H1 (cell line): ENCODE data around the gene CTSH. TPM values are rescaled to one million over a fixed set of nuclear protein-coding genes. Genes with fewer than 3 reads are reported as not detected.

Source experiments
- CTCF ChIA-PET: fragments of 300-600 bp; sonication (Branson Sonifier 250); formaldehyde crosslinking; loops from one replicate; lab custom pipeline; 2021; ENCODE audit not compliant: partially characterized antibody; lab: Charles Lee
- POLR2A ChIA-PET: fragments of 300-600 bp; sonication (Branson Sonifier 250); formaldehyde crosslinking; loops from one replicate; lab custom pipeline; 2021; ENCODE audit warnings: inconsistent platforms; ENCODE audit not compliant: partially characterized antibody; lab: Charles Lee
- DNase-seq, 2 experiments: peaks; one replicate each; pipeline versions ENCODE4 v3.0.0 to v3.0.0-alpha.2; 2010 to 2022; ENCODE audit warnings: low spot score in 2 of 2, low read depth in 1 of 2, mixed read lengths in 1 of 2
- FAIRE-seq: peaks from 2 replicates; lab custom pipeline; 2011; peaks lifted over from hg19 to GRCh38; lab: Jason Lieb, UNC
- H2AFZ ChIP-seq: 2 replicates; pipeline ENCODE4 v1.8.1; 2012; ENCODE audit warnings: low read length, inconsistent platforms
- H2AK5ac ChIP-seq: 2 replicates; pipeline ENCODE4 v1.6.1; 2013; ENCODE audit warnings: low read depth, low read length
- H2BK120ac ChIP-seq: replicated peaks from 2 replicates; pipeline ENCODE3; 2013; ENCODE audit warnings: low read depth, low read length, inconsistent platforms
- H2BK12ac ChIP-seq: 2 replicates; pipeline ENCODE4 v1.6.1; 2013; ENCODE audit warnings: low read depth, low read length
- H2BK15ac ChIP-seq: 2 replicates; pipeline ENCODE4 v1.6.1; 2013; ENCODE audit warnings: low read length
- H2BK20ac ChIP-seq: 2 replicates; pipeline ENCODE4 v1.6.1; 2013; ENCODE audit warnings: low read length
- H2BK5ac ChIP-seq: 2 replicates; pipeline ENCODE4 v1.6.1; 2013; ENCODE audit warnings: low read depth, low read length
- H3K14ac ChIP-seq: 2 replicates; pipeline ENCODE4 v1.6.1; 2013; ENCODE audit warnings: inconsistent platforms; ENCODE audit not compliant: insufficient read length
- H3K18ac ChIP-seq: 2 replicates; pipeline ENCODE4 v1.6.1; 2013; ENCODE audit warnings: low read length; ENCODE audit errors: extremely low read depth
- H3K23ac ChIP-seq: 2 replicates; pipeline ENCODE4 v1.6.1; 2013; ENCODE audit warnings: inconsistent platforms; ENCODE audit not compliant: insufficient read length
- H3K23me2 ChIP-seq: 2 replicates; pipeline ENCODE4 v1.6.1; 2013; ENCODE audit warnings: low read depth, low read length
- H3K27ac ChIP-seq: 2 replicates; pipeline ENCODE4 v1.6.1; 2011; ENCODE audit warnings: low read depth, low read length, inconsistent platforms
- H3K27me3 ChIP-seq, 4 experiments: replicated peaks in 1 of 4; 1 replicate in 1 of 4; 2 replicates in 3 of 4; pipeline versions ENCODE4 v1.6.1 to v1.8.1; 2011 to 2013; ENCODE audit warnings: low read length in 3 of 4, mild to moderate bottlenecking in 3 of 4, inconsistent platforms in 2 of 4, mixed read lengths in 2 of 4, moderate library complexity in 1 of 4; ENCODE audit not compliant: control insufficient read depth in 3 of 4, insufficient read depth in 3 of 4; ENCODE audit errors: extremely low read depth in 1 of 4
- H3K36me3 ChIP-seq, 4 experiments: 2 replicates each; pipeline versions ENCODE4 v1.6.1 to v1.8.1; 2011 to 2013; ENCODE audit warnings: mild to moderate bottlenecking in 4 of 4, low read length in 3 of 4, moderate library complexity in 2 of 4, control low read depth in 1 of 4, inconsistent platforms in 1 of 4; ENCODE audit not compliant: insufficient read depth in 4 of 4, control insufficient read depth in 2 of 4
- H3K4ac ChIP-seq: replicated peaks from 2 replicates; pipeline ENCODE3; 2013; ENCODE audit warnings: low read length, low read depth, mixed read lengths, inconsistent platforms; ENCODE audit not compliant: insufficient read length
- H3K4me1 ChIP-seq, 4 experiments: replicated peaks in 1 of 4; 1 replicate in 1 of 4; 2 replicates in 3 of 4; pipeline versions ENCODE4 v1.6.1 to v1.8.1; 2011 to 2013; ENCODE audit warnings: low read length in 3 of 4, inconsistent platforms in 2 of 4, mixed read lengths in 1 of 4; ENCODE audit not compliant: insufficient read depth in 4 of 4, control insufficient read depth in 3 of 4
- H3K4me2 ChIP-seq, 2 experiments: 2 replicates each; pipeline versions ENCODE4 v1.6.1 to v1.8.1; 2011 to 2013; ENCODE audit warnings: low read depth in 2 of 2, low read length in 2 of 2, control low read depth in 1 of 2, inconsistent platforms in 1 of 2, mild to moderate bottlenecking in 1 of 2; ENCODE audit not compliant: insufficient read depth in 1 of 2
- H3K4me3 ChIP-seq, 4 experiments: fragments of 200-600, 300-600 bp in 1 of 4; sonication (generic), shearing (Covaris generic), sonication (Bioruptor Twin) in 1 of 4; 2 replicates each; pipeline versions ENCODE4 v1.5.1 to v1.8.1; 2011 to 2016; ENCODE audit warnings: low read length in 4 of 4, low read depth in 3 of 4, control low read depth in 2 of 4, inconsistent platforms in 2 of 4, mild to moderate bottlenecking in 2 of 4, mixed read lengths in 1 of 4, moderate library complexity in 1 of 4; ENCODE audit not compliant: insufficient read depth in 2 of 4; ENCODE audit errors: extremely low read depth in 1 of 4
- H3K56ac ChIP-seq: replicated peaks from 2 replicates; pipeline ENCODE3; 2013; ENCODE audit warnings: low read depth, mild to moderate bottlenecking, mixed read lengths, low read length, inconsistent platforms; ENCODE audit not compliant: insufficient read length
- H3K79me1 ChIP-seq: 2 replicates; pipeline ENCODE4 v1.6.1; 2013; ENCODE audit warnings: low read depth, low read length, control low read depth
- H3K79me2 ChIP-seq, 2 experiments: 2 replicates each; pipeline versions ENCODE4 v1.6.1 to v1.8.1; 2012 to 2013; ENCODE audit warnings: low read length in 2 of 2, mild to moderate bottlenecking in 2 of 2, inconsistent platforms in 1 of 2; ENCODE audit not compliant: insufficient read depth in 2 of 2, control insufficient read depth in 1 of 2
- H3K9ac ChIP-seq, 4 experiments: replicated peaks in 1 of 4; 1 replicate in 1 of 4; 2 replicates in 3 of 4; pipeline versions ENCODE4 v1.6.1 to v1.8.1; 2011 to 2013; ENCODE audit warnings: low read depth in 3 of 4, low read length in 3 of 4, control low read depth in 2 of 4, mild to moderate bottlenecking in 2 of 4, moderate library complexity in 2 of 4, inconsistent platforms in 1 of 4; ENCODE audit errors: extremely low read depth in 1 of 4
- H3K9me3 ChIP-seq, 2 experiments: 2 replicates each; pipeline versions ENCODE4 v1.6.1 to v1.8.1; 2012 to 2013; ENCODE audit warnings: mild to moderate bottlenecking in 2 of 2, moderate library complexity in 2 of 2, control low read depth in 1 of 2, inconsistent platforms in 1 of 2, low read depth in 1 of 2, low read length in 1 of 2, mixed read lengths in 1 of 2; ENCODE audit not compliant: insufficient read depth in 2 of 2
- H4K20me1 ChIP-seq, 2 experiments: replicated peaks in 1 of 2; 2 replicates each; pipeline versions ENCODE3 to v1.8.1; 2011 to 2013; ENCODE audit warnings: inconsistent platforms in 2 of 2, low read length in 2 of 2, mild to moderate bottlenecking in 1 of 2; ENCODE audit not compliant: insufficient read depth in 2 of 2, control insufficient read depth in 1 of 2
- H4K5ac ChIP-seq: 2 replicates; pipeline ENCODE4 v1.6.1; 2013; ENCODE audit warnings: low read length, low read depth, mixed read lengths, inconsistent platforms; ENCODE audit not compliant: insufficient read length
- H4K8ac ChIP-seq: 2 replicates; pipeline ENCODE4 v1.8.0; 2013; ENCODE audit warnings: mild to moderate bottlenecking, moderate library complexity, low read length, inconsistent platforms; ENCODE audit not compliant: insufficient read depth; ENCODE audit errors: extremely low read depth
- H4K91ac ChIP-seq: replicated peaks from 2 replicates; pipeline ENCODE3; 2013; ENCODE audit warnings: low read length, mixed read lengths, inconsistent platforms; ENCODE audit not compliant: insufficient read length
- CREB1 ChIP-seq: IDR thresholded peaks from 2 replicates; pipeline ENCODE4 v1.6.1; 2012; ENCODE audit warnings: inconsistent platforms
- EGR1 ChIP-seq: IDR thresholded peaks from 2 replicates; pipeline ENCODE4 v1.6.1; 2011; ENCODE audit warnings: low read depth, low read length, borderline replicate concordance
- KDM5A ChIP-seq: fragments of 200-600 bp; IDR thresholded peaks from 2 replicates; pipeline ENCODE4 v1.7.1; 2012; ENCODE audit warnings: mild to moderate bottlenecking, low read length, inconsistent platforms, mixed read lengths
- MAFK ChIP-seq: IDR thresholded peaks from 2 replicates; pipeline ENCODE4 v1.6.1; 2012; ENCODE audit warnings: low read depth, mild to moderate bottlenecking, improper control_type of control experiment, low read length
- POLR2A ChIP-seq, 2 experiments: IDR thresholded peaks; 1 replicate in 1 of 2; 2 replicates in 1 of 2; pipeline ENCODE4 v1.6.1; 2011; ENCODE audit warnings: low read depth in 2 of 2, low read length in 2 of 2, mild to moderate bottlenecking in 2 of 2; ENCODE audit errors: control extremely low read depth in 1 of 2
- POLR2AphosphoS5 ChIP-seq: IDR thresholded peaks from 2 replicates; pipeline ENCODE4 v1.6.1; 2011; ENCODE audit warnings: low read depth, low read length
- RNF2 ChIP-seq: fragments of 200-900, 300-1000 bp; sonication (generic); IDR thresholded peaks from 2 replicates; pipeline ENCODE4 v1.7.1; 2016; ENCODE audit warnings: borderline replicate concordance, low read depth, mild to moderate bottlenecking, antibody characterized with exemption, low read length; ENCODE audit not compliant: poor library complexity, severe bottlenecking; ENCODE audit errors: missing control alignments
- SIN3A ChIP-seq, 2 experiments: IDR thresholded peaks in 1 of 2; conservative IDR thresholded peaks in 1 of 2; 2 replicates each; pipeline ENCODE4 v1.6.1; 2011 to 2012; ENCODE audit warnings: low read length in 2 of 2, improper control_type of control experiment in 1 of 2, low read depth in 1 of 2, mild to moderate bottlenecking in 1 of 2
- SIX5 ChIP-seq: IDR thresholded peaks from 2 replicates; pipeline ENCODE4 v1.6.1; 2011; ENCODE audit warnings: mild to moderate bottlenecking, low read depth, low read length
- SUZ12 ChIP-seq: fragments of 200-600 bp; sonication (generic); IDR thresholded peaks from 2 replicates; pipeline ENCODE4 v1.6.1; 2012; ENCODE audit warnings: mild to moderate bottlenecking, inconsistent platforms, low read length, moderate library complexity, mixed read lengths
- TEAD4 ChIP-seq: IDR thresholded peaks from 2 replicates; pipeline ENCODE4 v1.6.1; 2012; ENCODE audit warnings: low read depth, low read length, inconsistent platforms, mixed read lengths
- WGBS, 2 experiments: shearing (Covaris generic) in 1 of 2; methylation state at CpG; one replicate each; pipeline versions ENCODE4 v1.1.6 to v1.1.7; 2013 to 2015; ENCODE audit warnings: low lambda C conversion rate in 2 of 2, mixed read lengths in 2 of 2, inconsistent platforms in 1 of 2, low coverage in 1 of 2, missing lambda C conversion rate in 1 of 2; ENCODE audit not compliant: insufficient replicate concordance in 2 of 2, insufficient coverage in 1 of 2, insufficient read length in 1 of 2; ENCODE audit errors: extremely low coverage in 1 of 2, missing lambda C conversion rate in 1 of 2; 5-methylcytosine and 5-hydroxymethylcytosine counted together
- polyA plus RNA-seq, 7 experiments: library from polyadenylated mRNA; depleted of rRNA in 3 of 7; stranded (reverse) in 5 of 7; unstranded in 2 of 7; fragments of >200 nt in 5 of 7; fragments of 200-250 nt in 2 of 7; gene quantifications; 1 replicate in 5 of 7; 2 replicates in 1 of 7; 4 replicates in 1 of 7; pipeline versions ENCODE4 v1.2.1 to v1.2.3, GENCODE V29; 2011 to 2013; ENCODE audit warnings: missing spikeins in 2 of 7, mixed read lengths in 2 of 7
- total RNA-seq: library from RNA; stranded (reverse); fragmentation: NEBNext Ultra II Directional; extraction: Animal tissue kit (Norgen Biotek cat#: 25700); gene quantifications from 2 replicates; pipeline ENCODE4 v1.2.1, GENCODE V29; 2021
- TF ChIP-seq, protein P1 (sequence below): IDR thresholded peaks from 2 replicates; pipeline ENCODE4 v1.6.1; 2012; ENCODE audit warnings: inconsistent platforms

The CTSH gene
- total and polyA plus RNA-seq, 2 of the 8 experiments (the other 6 are each of a cell fraction or from before 2014, with no cell fraction given): 34.0 to 36.8 TPM

GRCh38 chr15:78916088-78916487 is 28.8 kb downstream of the CTSH start:
- Histone ChIP-seq H2BK12ac (no peak overlapping the region), H3K14ac (no peak overlapping the region), H3K23ac (no peak overlapping the region), H3K9me3 (no peaks in the 10 kb centered on the region), H3K4me1 (no peaks in the 10 kb centered on the region), H3K79me1 (0 out of 2 replicates have a peak, but pooled peaks cover 2% of the 10 kb centered on the region), H2AFZ (no peak overlapping the region), H2BK15ac (no peak overlapping the region), H4K5ac (no peak overlapping the region), H3K4me2 (no peak overlapping the region), H4K20me1 (peaks cover 0 to 3% of the 10 kb centered on the region in 2 experiments), H3K56ac (no peak overlapping the region), H3K4me3 (no peak overlapping the region), H2BK120ac (no peak overlapping the region), H3K18ac (no peak overlapping the region), H3K79me2 (no peaks in the 10 kb centered on the region; a peak in 1 of 4 replicates), H4K8ac (no peak overlapping the region), H3K9ac (no peak overlapping the region), H2AK5ac (no peak overlapping the region), H4K91ac (no peak overlapping the region), H3K27ac (no peak overlapping the region), H3K4ac (no peak overlapping the region), H2BK20ac (no peak overlapping the region), H3K27me3 (no peaks in the 10 kb centered on the region), H2BK5ac (no peak overlapping the region), H3K36me3 (peaks cover 0 to 19% (median 0%) of the 10 kb centered on the region in 4 experiments; a peak in 3 of 8 replicates), H3K23me2 (no peaks in the 10 kb centered on the region)
- TF ChIP-seq POLR2AphosphoS5 (no peak), SUZ12 (no peak), CREB1 (no peak), RNF2 (no peak), TEAD4 (no peak), SIN3A (conservative IDR thresholded peaks at IDR 0.05 in 1 of 2, IDR thresholded peaks at IDR 0.05 in 1 of 2; ENCODE audit: low read depth in 1 of 2, low read length in 2 of 2) (no peak), MAFK (no peak), POLR2A (IDR thresholded peaks at IDR 0.05; ENCODE audit: control extremely low read depth in 1 of 2, low read depth in 2 of 2, low read length in 2 of 2) (no peak), KDM5A (no peak), EGR1 (no peak), SIX5 (no peak)
- TF ChIP-seq, protein P1, sequence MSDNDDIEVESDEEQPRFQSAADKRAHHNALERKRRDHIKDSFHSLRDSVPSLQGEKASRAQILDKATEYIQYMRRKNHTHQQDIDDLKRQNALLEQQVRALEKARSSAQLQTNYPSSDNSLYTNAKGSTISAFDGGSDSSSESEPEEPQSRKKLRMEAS: no peak
- ChIA-PET POLR2A (interaction anchor here (1.7 kb wide), 1 partner anchor 43 kb away, joined by 5 read pairs; the partner anchor contains the start of gene MORF4L1), CTCF (interaction anchor here (0.5 to 11.2 kb wide), 15 partner anchors 9 to 112 kb away, joined by 3 to 171 read pairs (median 6); no protein-coding TSS in a partner anchor)
- no peak for DNase-seq
- no peak for FAIRE-seq
- WGBS, 2 experiments: 77% methylated on average over 4 of the region's 4 CpGs; no CpG with 5 or more reads in 1 of the 2 experiments
